Testis (tissue), 2 donors: Measurements from ENCODE around the gene SLC22A31.

Experiments used
- POLR2A ChIP-seq: fragments of 450-650 bp; IDR thresholded peaks from one replicate; pipeline ENCODE4 v1.6.1; 2017; ENCODE audit warnings: antibody characterized with exemption, mild to moderate bottlenecking, moderate library complexity
- TF ChIP-seq, protein P1 (sequence below), 3 experiments: fragments of 450-650 bp in 2 of 3; fragments of 200-600 bp in 1 of 3; sonication (generic) in 1 of 3; IDR thresholded peaks; one replicate each; pipeline ENCODE4 v1.5.1; 2016 to 2019; ENCODE audit warnings: antibody characterized with exemption in 3 of 3, mild to moderate bottlenecking in 2 of 3, moderate library complexity in 1 of 3

DNA sequence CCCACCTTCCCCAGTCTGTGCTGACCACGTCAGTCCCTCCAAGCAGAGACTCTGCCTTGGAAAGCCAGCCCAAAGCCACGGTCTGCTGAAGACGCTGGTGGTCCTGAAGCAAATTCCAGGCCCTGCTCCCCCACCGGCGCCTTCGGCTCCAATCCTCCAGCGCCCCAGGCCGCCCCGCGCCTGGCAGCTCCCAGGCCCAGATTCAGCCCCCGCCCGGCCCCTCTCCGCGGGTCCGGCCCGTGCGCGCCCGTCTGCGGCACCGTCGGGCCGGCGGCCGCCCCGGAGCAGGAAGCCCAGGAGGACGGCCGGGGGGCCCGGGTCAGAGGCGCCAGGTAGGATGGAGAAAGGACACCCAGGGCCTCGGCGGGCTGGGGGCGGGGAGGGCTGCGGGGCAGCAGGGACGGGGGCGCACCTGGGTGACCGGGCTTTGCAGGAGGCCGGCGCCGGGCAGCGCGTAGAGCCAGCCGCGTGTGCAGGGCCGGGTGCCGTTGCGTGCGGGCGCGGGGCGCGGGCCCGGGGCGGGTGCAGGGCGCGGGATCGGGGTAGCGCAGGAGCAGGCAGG lies 594 bp upstream of the SLC22A31 start:
- no peak for TF ChIP-seq POLR2A
- TF ChIP-seq, protein P1, sequence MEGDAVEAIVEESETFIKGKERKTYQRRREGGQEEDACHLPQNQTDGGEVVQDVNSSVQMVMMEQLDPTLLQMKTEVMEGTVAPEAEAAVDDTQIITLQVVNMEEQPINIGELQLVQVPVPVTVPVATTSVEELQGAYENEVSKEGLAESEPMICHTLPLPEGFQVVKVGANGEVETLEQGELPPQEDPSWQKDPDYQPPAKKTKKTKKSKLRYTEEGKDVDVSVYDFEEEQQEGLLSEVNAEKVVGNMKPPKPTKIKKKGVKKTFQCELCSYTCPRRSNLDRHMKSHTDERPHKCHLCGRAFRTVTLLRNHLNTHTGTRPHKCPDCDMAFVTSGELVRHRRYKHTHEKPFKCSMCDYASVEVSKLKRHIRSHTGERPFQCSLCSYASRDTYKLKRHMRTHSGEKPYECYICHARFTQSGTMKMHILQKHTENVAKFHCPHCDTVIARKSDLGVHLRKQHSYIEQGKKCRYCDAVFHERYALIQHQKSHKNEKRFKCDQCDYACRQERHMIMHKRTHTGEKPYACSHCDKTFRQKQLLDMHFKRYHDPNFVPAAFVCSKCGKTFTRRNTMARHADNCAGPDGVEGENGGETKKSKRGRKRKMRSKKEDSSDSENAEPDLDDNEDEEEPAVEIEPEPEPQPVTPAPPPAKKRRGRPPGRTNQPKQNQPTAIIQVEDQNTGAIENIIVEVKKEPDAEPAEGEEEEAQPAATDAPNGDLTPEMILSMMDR (IDR thresholded peaks at IDR 0.05) = no peak
